WI38 (cell line): Measurements from ENCODE around the gene RNF187.

Experiments used
- H3K4me3 ChIP-seq: 2 replicates; pipeline ENCODE4 v1.5.1; 2011; ENCODE audit warnings: low read depth, mild to moderate bottlenecking, control low read depth, low read length
- CTCF ChIP-seq: IDR thresholded peaks from 2 replicates; pipeline ENCODE4 v1.5.1; 2012; ENCODE audit warnings: low read depth, mild to moderate bottlenecking, control low read depth, low read length

The RNF187 gene

GRCh38 chr1:228459091-228459993 is 27.8 kb upstream of the RNF187 start:
- peak; percentile 69 for TF ChIP-seq CTCF
- H3K4me3 ChIP-seq, result peak overlapping the region; percentile 67

- no peak overlapping the region for H3K4me3 ChIP-seq
- no peak for TF ChIP-seq CTCF
Measured at GRCh38 chr1:228460821-228461220, 26.4 kb upstream of the RNF187 start.

GRCh38 chr1:228462560-228462959 is 24.6 kb upstream of the RNF187 start:
- H3K4me3 ChIP-seq, result no peak overlapping the region
- TF ChIP-seq CTCF, result no peak

GRCh38 chr1:228463009-228463558 is 24.1 kb upstream of the RNF187 start:
- H3K4me3 ChIP-seq, result no peak overlapping the region
- no peak for TF ChIP-seq CTCF

- H3K4me3 ChIP-seq, result peak overlapping the region; percentile 25; the same call in 1 of the 2 replicates
- no peak for TF ChIP-seq CTCF
Measured at GRCh38 chr1:228463559-228464455, 23.4 kb upstream of the RNF187 start.

- peak overlapping the region; percentile 25 for H3K4me3 ChIP-seq
Measured at GRCh38 chr1:228464487-228464983, 22.6 kb upstream of the RNF187 start.

More at GRCh38 chr1:228464487-228464983, 22.6 kb upstream of the RNF187 start:
- no peak for TF ChIP-seq CTCF
